Keratinocyte (primary cell): ENCODE results near the gene OR13A1.

Experiments used
- CTCF ChIP-seq, 3 experiments: IDR thresholded peaks in 1 of 3; conservative IDR thresholded peaks in 1 of 3; optimal IDR thresholded peaks in 1 of 3; 2 replicates in 2 of 3; 3 replicates in 1 of 3; pipeline versions ENCODE3 to v1.5.1; 2011; ENCODE audit warnings: low read length in 3 of 3, mild to moderate bottlenecking in 3 of 3, moderate library complexity in 2 of 3, control low read depth in 1 of 3, inconsistent platforms in 1 of 3; ENCODE audit not compliant: insufficient read depth in 2 of 3; ENCODE audit errors: extremely low read depth in 1 of 3
- EZH2 ChIP-seq: IDR thresholded peaks from one replicate; pipeline ENCODE4 v1.6.1; 2012; ENCODE audit warnings: inconsistent platforms, mild to moderate bottlenecking, low read length, moderate library complexity

- no peak for TF ChIP-seq EZH2
- TF ChIP-seq CTCF (optimal IDR thresholded peaks at IDR 0.05 in 1 of 3, IDR thresholded peaks at IDR 0.05 in 1 of 3, conservative IDR thresholded peaks at IDR 0.05 in 1 of 3; ENCODE audit: extremely low read depth in 1 of 3, insufficient read depth in 2 of 3, low read length in 3 of 3) = no peak
These were observed 35.7 kb downstream of the OR13A1 start for GRCh38 chr10:45279682-45280081.
